Activated T-helper 1 cell treated with anti-CD3 and anti-CD28 coated beads, Interleukin-12 subunit alpha, Interleukin-12 subunit beta, Interleukin-2, Interleukin-4 antibody, amounts not matched to agents 30 ng/mL and 10 ng/mL and 1 ng/mL, durations not matched to agents 14 hours and 24 hours and 36 hours (primary cell): ENCODE data around the gene EEF2K. TPM values are rescaled to one million over a fixed set of nuclear protein-coding genes. Genes with fewer than 3 reads are reported as not detected.

Source experiments
- DNase-seq: peaks from one replicate; pipeline ENCODE4 v3.0.0; 2021; ENCODE audit warnings: low spot score
- H3K27ac Mint-ChIP-seq: one replicate; pipeline ENCODE4 v1.8.0; 2021; ENCODE audit warnings: mild to moderate bottlenecking, mixed read lengths
- H3K27me3 Mint-ChIP-seq: one replicate; pipeline ENCODE4 v1.8.0; 2022; ENCODE audit warnings: mild to moderate bottlenecking, moderate library complexity, mixed read lengths; ENCODE audit not compliant: insufficient read depth
- H3K36me3 Mint-ChIP-seq: one replicate; pipeline ENCODE4 v1.8.0; 2021; ENCODE audit warnings: low read depth, mixed read lengths
- H3K4me1 Mint-ChIP-seq: one replicate; pipeline ENCODE4 v1.8.0; 2021; ENCODE audit warnings: low read depth, mixed read lengths
- H3K4me3 Mint-ChIP-seq: one replicate; pipeline ENCODE4 v1.8.0; 2021; ENCODE audit warnings: mild to moderate bottlenecking, moderate library complexity, mixed read lengths
- H3K9me3 Mint-ChIP-seq: one replicate; pipeline ENCODE4 v1.8.0; 2021; ENCODE audit warnings: mixed read lengths
- intact Hi-C: fragments of 100-400 bp; cut with micrococcal nuclease; formaldehyde crosslinking; loops from one replicate; pipeline ENCODE4 v1.15.1; 2024
- total RNA-seq: library from RNA; stranded (reverse); gene quantifications from 2 replicates; pipeline ENCODE4 v1.2.3, GENCODE V29; 2022

EEF2K gene
- total RNA-seq, 1 donor from 2014 or later: 28.3 TPM

- Mint-ChIP-seq H3K27ac (no peak overlapping the region), H3K9me3 (no peaks in the 10 kb centered on the region), H3K36me3 (no peaks in the 10 kb centered on the region)
Observed at GRCh38 chr16:22181843-22182242, 24.2 kb upstream of the EEF2K start.

GRCh38 chr16:22183335-22183734 is 22.7 kb upstream of the EEF2K start:
- no peaks in the 10 kb centered on the region for H3K9me3 Mint-ChIP-seq
- H3K4me3 Mint-ChIP-seq: no peak overlapping the region
- peaks cover 2% of the 10 kb centered on the region for H3K36me3 Mint-ChIP-seq
- peaks cover 6% of the 10 kb centered on the region for H3K4me1 Mint-ChIP-seq
- intact Hi-C loops: no loop called here
- DNase-seq: no peak
- peaks cover 8% of the 10 kb centered on the region for H3K27me3 Mint-ChIP-seq
- no peak overlapping the region for H3K27ac Mint-ChIP-seq

More at GRCh38 chr16:22181843-22182242, 24.2 kb upstream of the EEF2K start:
- DNase-seq: no peak
- H3K4me1 Mint-ChIP-seq: no peaks in the 10 kb centered on the region
- intact Hi-C loops: no loop called here
- H3K4me3 Mint-ChIP-seq: no peak overlapping the region
- peaks cover 8% of the 10 kb centered on the region for H3K27me3 Mint-ChIP-seq

GRCh38 chr16:22183901-22184614 is 22.0 kb upstream of the EEF2K start:
- Mint-ChIP-seq H3K36me3 (peaks cover 2% of the 10 kb centered on the region), H3K4me1 (peaks cover 13% of the 10 kb centered on the region), H3K9me3 (no peaks in the 10 kb centered on the region), H3K27ac (no peak overlapping the region), H3K4me3 (no peak overlapping the region), H3K27me3 (peaks cover 6% of the 10 kb centered on the region)
- no peak for DNase-seq
- intact Hi-C loops: no loop called here

- DNase-seq: no peak
- Mint-ChIP-seq H3K9me3 (no peaks in the 10 kb centered on the region), H3K4me3 (no peak overlapping the region), H3K27ac (no peak overlapping the region), H3K27me3 (peaks cover 6% of the 10 kb centered on the region), H3K36me3 (peaks cover 2% of the 10 kb centered on the region), H3K4me1 (peaks cover 18% of the 10 kb centered on the region)
- intact Hi-C loops: no loop called here
Observed at GRCh38 chr16:22184615-22184968, 21.5 kb upstream of the EEF2K start.

GRCh38 chr16:22186517-22186916 is 19.6 kb upstream of the EEF2K start:
- intact Hi-C loops: loop anchor here (5.0 kb wide), 1 partner anchor 89 kb away; no protein-coding TSS in a partner anchor
- DNase-seq: no peak
- peaks cover 3% of the 10 kb centered on the region for H3K27me3 Mint-ChIP-seq
- H3K27ac Mint-ChIP-seq: no peak overlapping the region
- H3K4me3 Mint-ChIP-seq: no peak overlapping the region
- H3K9me3 Mint-ChIP-seq: no peaks in the 10 kb centered on the region
- H3K36me3 Mint-ChIP-seq: peaks cover 2% of the 10 kb centered on the region
- H3K4me1 Mint-ChIP-seq: peaks cover 24% of the 10 kb centered on the region

GRCh38 chr16:22188267-22188594 is 17.8 kb upstream of the EEF2K start:
- intact Hi-C loops: loop anchor here (1.0 to 5.0 kb wide), 4 partner anchors 91 to 187 kb away; partner anchors contain the start of gene PDZD9
- Mint-ChIP-seq H3K9me3 (no peaks in the 10 kb centered on the region), H3K27me3 (peaks cover 3% of the 10 kb centered on the region), H3K27ac (no peak overlapping the region), H3K36me3 (peaks cover 2% of the 10 kb centered on the region), H3K4me1 (peaks cover 41% of the 10 kb centered on the region), H3K4me3 (no peak overlapping the region)
- DNase-seq: no peak

- H3K4me1 Mint-ChIP-seq: peaks cover 47% of the 10 kb centered on the region
- H3K27me3 Mint-ChIP-seq: peaks cover 3% of the 10 kb centered on the region
- intact Hi-C loops: loop anchor here (1.0 to 5.0 kb wide), 4 partner anchors 92 to 188 kb away; partner anchors contain the start of gene PDZD9
- peak; percentile 60 for DNase-seq
- peak overlapping the region; percentile 88 for H3K4me3 Mint-ChIP-seq
- H3K9me3 Mint-ChIP-seq: no peaks in the 10 kb centered on the region
- H3K36me3 Mint-ChIP-seq: peaks cover 2% of the 10 kb centered on the region
- peak overlapping the region; percentile 99 for H3K27ac Mint-ChIP-seq
Observed at GRCh38 chr16:22188595-22189442, 17.3 kb upstream of the EEF2K start.

GRCh38 chr16:22189473-22190080 is 16.5 kb upstream of the EEF2K start:
- H3K4me3 Mint-ChIP-seq: peak overlapping the region; percentile 88
- peak; percentile 8 for DNase-seq
- H3K36me3 Mint-ChIP-seq: peaks cover 5% of the 10 kb centered on the region
- no peaks in the 10 kb centered on the region for H3K9me3 Mint-ChIP-seq
- H3K27ac Mint-ChIP-seq: peak overlapping the region; percentile 99
- peaks cover 1% of the 10 kb centered on the region for H3K27me3 Mint-ChIP-seq
- peaks cover 54% of the 10 kb centered on the region for H3K4me1 Mint-ChIP-seq
- intact Hi-C loops: loop anchor here (1.0 to 10.0 kb wide), 6 partner anchors 92 to 1289 kb away; partner anchors contain the start of genes DCUN1D3, LYRM1, METTL9 and UQCRC2

- H3K27ac Mint-ChIP-seq: peak overlapping the region; percentile 99
- peak overlapping the region; percentile 88 for H3K4me3 Mint-ChIP-seq
- H3K27me3 Mint-ChIP-seq: peaks cover 1% of the 10 kb centered on the region
- DNase-seq: peak; percentile 99
- peaks cover 7% of the 10 kb centered on the region for H3K36me3 Mint-ChIP-seq
- intact Hi-C loops: loop anchor here (1.0 to 10.0 kb wide), 5 partner anchors 163 to 1289 kb away; partner anchors contain the start of genes DCUN1D3, LYRM1, METTL9 and UQCRC2
- H3K4me1 Mint-ChIP-seq: peaks cover 61% of the 10 kb centered on the region
- H3K9me3 Mint-ChIP-seq: no peaks in the 10 kb centered on the region
Observed at GRCh38 chr16:22190081-22190775, 15.8 kb upstream of the EEF2K start.

- intact Hi-C loops: loop anchor here (1.0 to 10.0 kb wide), 6 partner anchors 15 to 1290 kb away; partner anchors contain the start of genes DCUN1D3, EEF2K, LYRM1 and METTL9
- Mint-ChIP-seq H3K27ac (peak overlapping the region; percentile 99), H3K36me3 (peaks cover 7% of the 10 kb centered on the region), H3K9me3 (no peaks in the 10 kb centered on the region), H3K27me3 (peaks cover 4% of the 10 kb centered on the region), H3K4me3 (peak overlapping the region; percentile 88), H3K4me1 (peaks cover 68% of the 10 kb centered on the region)
- peak; percentile 94 for DNase-seq
Observed at GRCh38 chr16:22190776-22191531, 15.1 kb upstream of the EEF2K start.

- Mint-ChIP-seq H3K4me3 (peak overlapping the region; percentile 88), H3K27me3 (peaks cover 4% of the 10 kb centered on the region), H3K27ac (peak overlapping the region; percentile 99), H3K9me3 (no peaks in the 10 kb centered on the region), H3K36me3 (peaks cover 7% of the 10 kb centered on the region), H3K4me1 (peaks cover 71% of the 10 kb centered on the region)
- intact Hi-C loops: loop anchor here (1.0 to 10.0 kb wide), 5 partner anchors 15 to 1291 kb away; partner anchors contain the start of genes CDR2, DCUN1D3, EEF2K and LYRM1
- peak; percentile 30 for DNase-seq
Observed at GRCh38 chr16:22191532-22192260, 14.4 kb upstream of the EEF2K start.
